ENCODE measurements around the gene ADARB2. TPM values are rescaled to one million over a fixed set of nuclear protein-coding genes. Genes with fewer than 3 reads are reported as not detected.
"Not testable (repeated sequence)": the region's sequence is repeated elsewhere in the genome, so short reads cannot be mapped to it uniquely, and the experiment has no call there.

Gene ADARB2
- total and polyA plus RNA-seq, 2 experiments from 2014 or later = 0.13 to 0.48 TPM

- DNase-seq (ENCODE audit: low spot score) = peak; percentile 76
- WGBS (ENCODE audit: low lambda C conversion rate, missing lambda C conversion rate) = 56% methylated on average over 19 of the region's 19 CpGs
- Histone ChIP-seq H3K27me3 (no peaks in the 10 kb centered on the region), H4K20me1 (ENCODE audit: insufficient read depth, poor library complexity, severe bottlenecking) (no peaks in the 10 kb centered on the region), H3K27ac (peak overlapping the region; percentile 78), H3K9me2 (replicated peaks; ENCODE audit: insufficient read depth) (no peaks in the 10 kb centered on the region), H3K9me3 (ENCODE audit: low read depth) (no peaks in the 10 kb centered on the region), H3K4me2 (peak overlapping the region; percentile 69), H3K4me3 (no peak overlapping the region), H3K36me3 (replicated peaks; ENCODE audit: insufficient read depth, low read depth) (no peaks in the 10 kb centered on the region), H3K79me2 (no peaks in the 10 kb centered on the region), H2AFZ (no peak overlapping the region), H3K4me1 (ENCODE audit: insufficient read depth) (peaks cover 12% of the 10 kb centered on the region)
- no peak for TF ChIP-seq CTCF (IDR thresholded peaks at IDR 0.05; ENCODE audit: poor library complexity)
- no peak for TF ChIP-seq EZH2phosphoT487 (IDR thresholded peaks at IDR 0.05; ENCODE audit: low read depth, severe bottlenecking, unreplicated experiment)
- no peak for TF ChIP-seq EZH2 (IDR thresholded peaks at IDR 0.05; ENCODE audit: borderline replicate concordance)
These were observed 271.9 kb downstream of the ADARB2 start for GRCh38 chr10:1465418-1465911.

- H3K27ac ChIP-seq = peak overlapping the region; percentile 49
- H4K20me1 ChIP-seq (ENCODE audit: insufficient read depth, poor library complexity, severe bottlenecking) = no peaks in the 10 kb centered on the region
- DNase-seq (ENCODE audit: low spot score) = no peak
- peaks cover 12% of the 10 kb centered on the region for H3K4me1 ChIP-seq (ENCODE audit: insufficient read depth)
- H3K4me2 ChIP-seq = peak overlapping the region; percentile 69
- H3K36me3 ChIP-seq (replicated peaks; ENCODE audit: insufficient read depth, low read depth) = no peaks in the 10 kb centered on the region
- WGBS (ENCODE audit: low lambda C conversion rate, missing lambda C conversion rate) = 64% methylated on average over 17 of the region's 17 CpGs
- no peak for TF ChIP-seq EZH2 (IDR thresholded peaks at IDR 0.05; ENCODE audit: borderline replicate concordance)
- no peak for TF ChIP-seq EZH2phosphoT487 (IDR thresholded peaks at IDR 0.05; ENCODE audit: low read depth, severe bottlenecking, unreplicated experiment)
- TF ChIP-seq CTCF (IDR thresholded peaks at IDR 0.05; ENCODE audit: poor library complexity) = no peak
- no peaks in the 10 kb centered on the region for H3K79me2 ChIP-seq
- H2AFZ ChIP-seq = no peak overlapping the region
- H3K4me3 ChIP-seq = no peak overlapping the region
- H3K9me3 ChIP-seq (ENCODE audit: low read depth) = no peaks in the 10 kb centered on the region
- H3K9me2 ChIP-seq (replicated peaks; ENCODE audit: insufficient read depth) = no peaks in the 10 kb centered on the region
- no peaks in the 10 kb centered on the region for H3K27me3 ChIP-seq
These were observed 272.4 kb downstream of the ADARB2 start for GRCh38 chr10:1464881-1465417.

- H3K36me3 ChIP-seq (replicated peaks; ENCODE audit: insufficient read depth, low read depth); H3K27ac ChIP-seq; H3K9me2 ChIP-seq (replicated peaks; ENCODE audit: insufficient read depth); H3K4me3 ChIP-seq; DNase-seq (ENCODE audit: low spot score); H2AFZ ChIP-seq; H3K79me2 ChIP-seq; H3K27me3 ChIP-seq; H4K20me1 ChIP-seq (ENCODE audit: insufficient read depth, poor library complexity, severe bottlenecking); H3K4me2 ChIP-seq; H3K9me3 ChIP-seq (ENCODE audit: low read depth): not testable (repeated sequence)
- peaks cover 12% of the 10 kb centered on the region for H3K4me1 ChIP-seq (ENCODE audit: insufficient read depth)
- WGBS (ENCODE audit: low lambda C conversion rate, missing lambda C conversion rate) = 91% methylated on average over 14 of the region's 26 CpGs
These were observed 273.4 kb downstream of the ADARB2 start for GRCh38 chr10:1463971-1464370.

GRCh38 chr10:1462994-1463633 is 274.2 kb downstream of the ADARB2 start:
- no peak overlapping the region for H3K27ac ChIP-seq
- DNase-seq (ENCODE audit: low spot score) = no peak
- H3K4me1 ChIP-seq (ENCODE audit: insufficient read depth) = peaks cover 12% of the 10 kb centered on the region
- H3K79me2 ChIP-seq = no peaks in the 10 kb centered on the region
- H3K4me2 ChIP-seq = no peak overlapping the region
- no peaks in the 10 kb centered on the region for H3K9me3 ChIP-seq (ENCODE audit: low read depth)
- no peaks in the 10 kb centered on the region for H3K9me2 ChIP-seq (replicated peaks; ENCODE audit: insufficient read depth)
- no peaks in the 10 kb centered on the region for H3K36me3 ChIP-seq (replicated peaks; ENCODE audit: insufficient read depth, low read depth)
- H3K27me3 ChIP-seq = no peaks in the 10 kb centered on the region
- H2AFZ ChIP-seq = no peak overlapping the region
- no peak overlapping the region for H3K4me3 ChIP-seq
- no peaks in the 10 kb centered on the region for H4K20me1 ChIP-seq (ENCODE audit: insufficient read depth, poor library complexity, severe bottlenecking)
- TF ChIP-seq CTCF (IDR thresholded peaks at IDR 0.05; ENCODE audit: poor library complexity) (no peak), EZH2 (IDR thresholded peaks at IDR 0.05; ENCODE audit: borderline replicate concordance) (no peak), EZH2phosphoT487 (IDR thresholded peaks at IDR 0.05; ENCODE audit: low read depth, severe bottlenecking, unreplicated experiment) (no peak)
- WGBS (ENCODE audit: low lambda C conversion rate, missing lambda C conversion rate) = 88% methylated on average over 21 of the region's 23 CpGs

Data from hepatocyte (in vitro differentiated cells).